OCI-LY7 (cell line): ENCODE data around the gene KHDRBS2. TPM values are rescaled to one million over a fixed set of nuclear protein-coding genes. Genes with fewer than 3 reads are reported as not detected.

Experiments used
- BruUV-seq: library from RNA; stranded (reverse); fragments of 400-500 nt; replicated peaks from 2 replicates; lab custom pipeline; 2021; lab: Mats Ljungman, UMichigan
- CTCF ChIA-PET: fragments of 300-600 bp; sonication (Branson Sonifier 250); formaldehyde crosslinking; loops from one replicate; lab custom pipeline; 2022; ENCODE audit warnings: antibody characterized with exemption; ENCODE audit not compliant: unreplicated experiment; lab: Charles Lee
- POLR2A ChIA-PET: fragments of 300-600 bp; sonication (Branson Sonifier 250); formaldehyde crosslinking; loops from one replicate; lab custom pipeline; 2022; ENCODE audit warnings: antibody characterized with exemption; lab: Charles Lee
- DNase-seq: peaks from one replicate; pipeline ENCODE4 v3.0.0-alpha.2; 2015; ENCODE audit warnings: low spot score
- H2AFZ ChIP-seq: fragments of 200-600 bp; sonication (generic), shearing (Covaris generic); 2 replicates; pipeline ENCODE4 v1.6.1; 2014; ENCODE audit warnings: mild to moderate bottlenecking, antibody characterized with exemption, low read length, moderate library complexity
- H3K27ac ChIP-seq: fragments of 200-600 bp; sonication (generic); 2 replicates; pipeline ENCODE4 v1.5.1; 2014; ENCODE audit warnings: mixed run types, low read depth, mild to moderate bottlenecking, moderate library complexity, low read length, inconsistent platforms; ENCODE audit not compliant: poor library complexity, severe bottlenecking
- H3K36me3 ChIP-seq: fragments of 200-600 bp; sonication (generic); 2 replicates; pipeline ENCODE4 v1.6.1; 2014; ENCODE audit warnings: mild to moderate bottlenecking, antibody characterized with exemption, low read length, moderate library complexity, mixed read lengths; ENCODE audit not compliant: insufficient read depth
- H3K4me1 ChIP-seq: fragments of 200-600 bp; sonication (generic); 2 replicates; pipeline ENCODE4 v1.5.1; 2014; ENCODE audit warnings: mild to moderate bottlenecking, low read length; ENCODE audit not compliant: insufficient read depth, poor library complexity, severe bottlenecking
- H3K4me2 ChIP-seq: fragments of 200-600 bp; sonication (generic); 2 replicates; pipeline ENCODE4 v1.6.1; 2014; ENCODE audit warnings: mild to moderate bottlenecking, low read length
- H3K4me3 ChIP-seq: fragments of 200-600 bp; sonication (generic); 2 replicates; pipeline ENCODE4 v1.5.1; 2014; ENCODE audit warnings: mild to moderate bottlenecking, low read depth, low read length; ENCODE audit not compliant: poor library complexity, severe bottlenecking
- H3K79me2 ChIP-seq: fragments of 200-600 bp; sonication (generic); 2 replicates; pipeline ENCODE4 v1.6.1; 2016; ENCODE audit warnings: low read depth, mild to moderate bottlenecking, low read length, moderate library complexity, mixed read lengths; ENCODE audit not compliant: insufficient read depth
- H3K9me2 ChIP-seq: fragments of 200-600 bp; sonication (generic); 2 replicates; pipeline ENCODE4 v1.6.1; 2016; ENCODE audit warnings: mild to moderate bottlenecking, low read length, mixed read lengths; ENCODE audit not compliant: insufficient read depth
- H3K9me3 ChIP-seq: fragments of 200-600 bp; sonication (generic); 2 replicates; pipeline ENCODE4 v1.6.1; 2014; ENCODE audit warnings: mild to moderate bottlenecking, mixed run types, low read length, mixed read lengths
- H4K20me1 ChIP-seq: fragments of 200-600 bp; sonication (generic); 2 replicates; pipeline ENCODE4 v1.6.1; 2014; ENCODE audit warnings: mild to moderate bottlenecking, antibody characterized with exemption, low read length, moderate library complexity, mixed read lengths; ENCODE audit not compliant: insufficient read depth
- CTCF ChIP-seq: fragments of 200-600 bp; sonication (generic); conservative IDR thresholded peaks from 2 replicates; pipeline ENCODE4 v1.5.1; 2014; ENCODE audit warnings: mild to moderate bottlenecking, antibody characterized with exemption, low read length, moderate library complexity, mixed read lengths
- EZH2phosphoT487 ChIP-seq: fragments of 200-600 bp; sonication (generic); IDR thresholded peaks from 2 replicates; pipeline ENCODE4 v1.6.1; 2018; ENCODE audit warnings: low read depth, borderline replicate concordance, mild to moderate bottlenecking, mixed run types, antibody characterized with exemption, low read length, moderate library complexity, mixed read lengths
- intact Hi-C: fragments of 100-400 bp; cut with micrococcal nuclease; formaldehyde crosslinking; loops from one replicate; pipeline ENCODE4 v1.10.0; 2022; ENCODE audit not compliant: unreplicated experiment
- total RNA-seq, 2 experiments: library from RNA; depleted of rRNA in 1 of 2; stranded (reverse); fragments of >200 nt in 1 of 2; shearing (Covaris generic) in 1 of 2; gene quantifications; 2 replicates each; pipeline ENCODE4 v1.2.3, GENCODE V29; 2014 to 2022

KHDRBS2 gene
- total RNA-seq, 2 experiments from 2014 or later, result 1.7 to 7.6 TPM

DNA sequence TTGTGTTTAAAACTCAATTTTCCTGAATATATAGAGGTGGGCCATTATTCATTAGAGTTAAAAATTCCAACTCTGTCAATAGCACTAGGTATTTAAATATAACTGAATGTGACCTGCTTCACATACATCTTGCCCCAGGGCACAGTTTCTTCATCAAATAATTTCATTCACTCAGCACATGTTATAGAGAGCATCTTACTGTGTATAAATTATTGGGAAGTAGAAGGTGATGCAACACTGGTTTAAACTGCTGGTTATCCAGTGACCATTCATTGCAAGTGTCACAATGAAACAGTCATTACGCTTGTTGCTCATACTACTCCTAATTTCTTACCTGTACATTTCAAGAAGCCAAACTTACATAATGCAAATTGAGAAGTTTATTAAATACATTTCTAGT is 93.4 kb downstream of the KHDRBS2 start:
- POLR2A ChIA-PET, result interaction anchor here (1.0 kb wide), 1 partner anchor 10 kb away, joined by 3 read pairs; no protein-coding TSS in a partner anchor
- intact Hi-C loops, result no loop called here
- H3K27ac ChIP-seq, result no peak overlapping the region
- CTCF ChIA-PET, result no interaction called here
- H3K4me1 ChIP-seq, result no peaks in the 10 kb centered on the region
- no peaks in the 10 kb centered on the region for H3K9me3 ChIP-seq
- no peak overlapping the region for H3K4me2 ChIP-seq
- no peak for DNase-seq
- H3K36me3 ChIP-seq, result no peaks in the 10 kb centered on the region
- TF ChIP-seq CTCF, result no peak
- TF ChIP-seq EZH2phosphoT487, result no peak
- H4K20me1 ChIP-seq, result no peaks in the 10 kb centered on the region
- no peak overlapping the region for H2AFZ ChIP-seq
- BruUV-seq, result no TSS peak
- no peak overlapping the region for H3K4me3 ChIP-seq
- H3K9me2 ChIP-seq, result no peaks in the 10 kb centered on the region
- no peaks in the 10 kb centered on the region for H3K79me2 ChIP-seq

DNA sequence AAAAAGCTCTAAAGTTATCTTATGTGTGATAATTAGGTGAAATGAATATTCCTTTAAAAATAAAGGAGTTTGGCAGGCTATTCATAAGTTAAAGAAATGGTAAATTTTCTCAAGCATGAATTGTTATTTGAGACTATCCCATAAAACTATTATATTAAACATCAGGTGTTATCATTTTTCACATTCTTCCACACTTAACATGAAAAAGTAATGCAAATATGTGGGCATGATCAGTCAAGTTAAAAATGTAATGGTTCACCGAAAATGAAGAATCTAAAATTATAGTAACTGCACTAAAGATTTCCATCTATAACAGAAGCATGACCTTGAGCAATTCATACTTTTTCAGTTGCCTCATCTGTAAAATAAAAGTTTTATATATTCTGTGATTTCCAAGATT is 110.8 kb downstream of the KHDRBS2 start:
- no peaks in the 10 kb centered on the region for H3K79me2 ChIP-seq
- BruUV-seq, result no TSS peak

More for the DNA sequence above, 110.8 kb downstream of the KHDRBS2 start:
- Histone ChIP-seq H4K20me1 (no peaks in the 10 kb centered on the region), H3K9me3 (no peaks in the 10 kb centered on the region), H3K4me3 (no peak overlapping the region), H3K36me3 (no peaks in the 10 kb centered on the region), H3K4me2 (no peak overlapping the region), H3K4me1 (no peaks in the 10 kb centered on the region), H3K9me2 (no peaks in the 10 kb centered on the region), H2AFZ (no peak overlapping the region), H3K27ac (no peak overlapping the region)
- ChIA-PET POLR2A (no interaction called here), CTCF (no interaction called here)
- no peak for DNase-seq
- intact Hi-C loops, result no loop called here
- no peak for TF ChIP-seq CTCF
- no peak for TF ChIP-seq EZH2phosphoT487
